Bronchial epithelial cell (primary cell): Measurements from ENCODE around the gene MICAL3. TPM values are rescaled to one million over a fixed set of nuclear protein-coding genes. Genes with fewer than 3 reads are reported as not detected.

Source experiments
- DNase-seq: peaks from one replicate; pipeline ENCODE4 v3.0.0-alpha.2; 2010; ENCODE audit warnings: low read depth
- FAIRE-seq: peaks from 2 replicates; lab custom pipeline; 2011; peaks lifted over from hg19 to GRCh38; lab: Jason Lieb, UNC
- H3K27me3 ChIP-seq: 2 replicates; pipeline ENCODE4 v1.5.1; 2011; ENCODE audit warnings: low read length; ENCODE audit not compliant: control insufficient read depth, insufficient read depth
- H3K36me3 ChIP-seq: 2 replicates; pipeline ENCODE4 v1.5.1; 2011; ENCODE audit warnings: low read length; ENCODE audit not compliant: control insufficient read depth, insufficient read depth
- H3K4me3 ChIP-seq: 2 replicates; pipeline ENCODE4 v1.5.1; 2011; ENCODE audit warnings: mild to moderate bottlenecking, low read depth, low read length, control low read depth
- CTCF ChIP-seq: IDR thresholded peaks from 2 replicates; pipeline ENCODE4 v1.5.1; 2011; ENCODE audit warnings: mild to moderate bottlenecking, moderate library complexity, low read length, control low read depth, inconsistent platforms; ENCODE audit not compliant: insufficient read depth, severe bottlenecking
- total RNA-seq: library from RNA; depleted of rRNA; stranded (reverse); fragments of >200 nt; gene quantifications from 2 replicates; pipeline ENCODE4 v1.2.1, GENCODE V29; 2014

Gene MICAL3
- total RNA-seq, 1 donor from 2014 or later = 13.4 TPM

GRCh38 chr22:17860220-17860965 lies 164.0 kb downstream of the MICAL3 start:
- FAIRE-seq (no peak), DNase-seq (no peak)
- Histone ChIP-seq H3K36me3 (peaks cover 20% of the 10 kb centered on the region), H3K27me3 (no peaks in the 10 kb centered on the region), H3K4me3 (no peak overlapping the region)
- TF ChIP-seq CTCF = no peak

- FAIRE-seq = peak; percentile 79
- Histone ChIP-seq H3K27me3 (no peaks in the 10 kb centered on the region), H3K36me3 (peaks cover 15% of the 10 kb centered on the region), H3K4me3 (no peak overlapping the region)
- no peak for TF ChIP-seq CTCF
- DNase-seq = peak; percentile 54
Observed at GRCh38 chr22:17858033-17858432, 166.3 kb downstream of the MICAL3 start.

- Histone ChIP-seq H3K4me3 (no peak overlapping the region), H3K36me3 (peaks cover 13% of the 10 kb centered on the region), H3K27me3 (no peaks in the 10 kb centered on the region)
- DNase-seq (no peak), FAIRE-seq (no peak)
- no peak for TF ChIP-seq CTCF
Observed at GRCh38 chr22:17855572-17856290, 168.6 kb downstream of the MICAL3 start.

GRCh38 chr22:17853073-17853472 lies 171.3 kb downstream of the MICAL3 start:
- no peak for DNase-seq

GRCh38 chr22:17851759-17852158 lies 172.6 kb downstream of the MICAL3 start:
- TF ChIP-seq CTCF = no peak
- DNase-seq (no peak), FAIRE-seq (peak; percentile 47)
- no peaks in the 10 kb centered on the region for H3K27me3 ChIP-seq
- H3K36me3 ChIP-seq = peaks cover 7% of the 10 kb centered on the region
- no peak overlapping the region for H3K4me3 ChIP-seq

More at GRCh38 chr22:17853073-17853472, 171.3 kb downstream of the MICAL3 start:
- TF ChIP-seq CTCF = no peak
- H3K27me3 ChIP-seq = no peaks in the 10 kb centered on the region
- peaks cover 7% of the 10 kb centered on the region for H3K36me3 ChIP-seq
- FAIRE-seq = no peak
- H3K4me3 ChIP-seq = no peak overlapping the region
